HPDE6-E6E7 (cell line): ENCODE measurements around the gene AMPD1.

Source experiments
- DNase-seq: peaks from one replicate; pipeline ENCODE4 v3.0.0; 2011; ENCODE audit warnings: missing footprints; ENCODE audit errors: extremely low spot score

AMPD1 gene

GRCh38 chr1:114695430-114696058 is at the start of gene AMPD1:
Gene AMPD1 (minus strand): TSS chr1:114695546. CDS start chr1:114695471, 75 bp downstream.
- no peak for DNase-seq

- no peak for DNase-seq
Measured at GRCh38 chr1:114741963-114742746, 46.8 kb upstream of the AMPD1 start.

GRCh38 chr1:114740331-114740730 is 45.0 kb upstream of the AMPD1 start:
- no peak for DNase-seq

GRCh38 chr1:114737314-114737849 is 42.0 kb upstream of the AMPD1 start:
- no peak for DNase-seq

- DNase-seq = no peak
Measured at GRCh38 chr1:114735479-114735878, 40.1 kb upstream of the AMPD1 start.

GRCh38 chr1:114729782-114730181 is 34.4 kb upstream of the AMPD1 start:
- no peak for DNase-seq

GRCh38 chr1:114728553-114728952 is 33.2 kb upstream of the AMPD1 start:
- no peak for DNase-seq

- DNase-seq = no peak
Measured at GRCh38 chr1:114725230-114725629, 29.9 kb upstream of the AMPD1 start.

GRCh38 chr1:114723915-114724314 is 28.6 kb upstream of the AMPD1 start:
- DNase-seq = no peak

- no peak for DNase-seq
Measured at GRCh38 chr1:114723457-114723856, 28.1 kb upstream of the AMPD1 start.

- DNase-seq = no peak
Measured at GRCh38 chr1:114720492-114720891, 25.1 kb upstream of the AMPD1 start.

- DNase-seq = no peak
Measured at GRCh38 chr1:114719424-114719787, 24.1 kb upstream of the AMPD1 start.

- DNase-seq = no peak
Measured at GRCh38 chr1:114718661-114719423, 23.5 kb upstream of the AMPD1 start.

GRCh38 chr1:114716304-114717170 is 21.2 kb upstream of the AMPD1 start, which contains the start of gene NRAS:
Gene NRAS (minus strand): TSS chr1:114716771. CDS start chr1:114716160, 611 bp downstream.
- peak; percentile 81 for DNase-seq

- DNase-seq = no peak
Measured at GRCh38 chr1:114715952-114716303, 20.6 kb upstream of the AMPD1 start.

GRCh38 chr1:114712977-114713376 is 17.6 kb upstream of the AMPD1 start:
- DNase-seq = no peak

- no peak for DNase-seq
Measured at GRCh38 chr1:114710360-114710759, 15.0 kb upstream of the AMPD1 start.

- no peak for DNase-seq
Measured at GRCh38 chr1:114707604-114708003, 12.3 kb upstream of the AMPD1 start.

- no peak for DNase-seq
Measured at GRCh38 chr1:114703242-114703641, 7.9 kb upstream of the AMPD1 start.

GRCh38 chr1:114702737-114703136 is 7.4 kb upstream of the AMPD1 start:
- no peak for DNase-seq

GRCh38 chr1:114701931-114702330 is 6.6 kb upstream of the AMPD1 start:
- DNase-seq = no peak
